ENCODE measurements around the gene PTPRQ. TPM values are rescaled to one million over a fixed set of nuclear protein-coding genes. Genes with fewer than 3 reads are reported as not detected.

The PTPRQ gene
- total RNA-seq, 1 experiment from 2014 or later: not detected

DNA sequence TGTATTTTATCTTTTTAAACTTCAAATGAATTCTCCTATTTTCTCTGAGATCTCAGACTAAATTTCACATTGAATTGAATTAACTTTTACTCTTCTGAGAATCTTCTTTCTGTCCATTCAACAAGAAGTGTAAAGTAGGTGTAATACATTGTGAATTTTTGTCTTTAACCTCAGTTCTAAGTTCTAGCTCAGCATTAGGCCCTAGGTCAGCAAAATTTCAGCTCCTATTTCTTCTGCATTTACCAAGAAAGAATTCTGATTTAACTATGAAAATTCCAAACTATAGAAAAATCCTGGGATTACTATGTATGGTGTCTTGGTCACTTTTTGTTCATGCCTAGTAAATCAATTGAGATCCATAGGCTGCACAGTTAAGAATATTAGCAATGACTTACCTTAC lies 152.5 kb downstream of the PTPRQ start:
- Histone ChIP-seq H3K27ac (no peak overlapping the region), H3K4me2 (no peak overlapping the region), H3K4me1 (replicated peaks; ENCODE audit: insufficient read depth) (no peaks in the 10 kb centered on the region), H3K9me2 (ENCODE audit: insufficient read depth) (no peaks in the 10 kb centered on the region), H4K20me1 (ENCODE audit: insufficient read depth) (no peaks in the 10 kb centered on the region), H3K79me2 (ENCODE audit: low read depth) (no peaks in the 10 kb centered on the region), H3K4me3 (no peak overlapping the region), H3K27me3 (ENCODE audit: insufficient read depth, low read depth) (no peaks in the 10 kb centered on the region), H3F3A (ENCODE audit: insufficient read depth, low read depth) (no peaks in the 10 kb centered on the region), H3K9me3 (ENCODE audit: insufficient read depth, low read depth) (no peaks in the 10 kb centered on the region), H2AFZ (no peak overlapping the region), H3K36me3 (ENCODE audit: low read depth) (no peaks in the 10 kb centered on the region)
- no peak for DNase-seq
- BruUV-seq (replicated peaks): no TSS peak
- intact Hi-C loops (cut with micrococcal nuclease; ENCODE audit: unreplicated experiment): loop anchor here (5.0 kb wide), 1 partner anchor 124 kb away; no protein-coding TSS in a partner anchor
- TF ChIP-seq EZH2 (IDR thresholded peaks at IDR 0.05; ENCODE audit: low read depth) (no peak), CTCF (conservative IDR thresholded peaks at IDR 0.05) (no peak)
- ChIA-PET CTCF (no interaction called here), POLR2A (ENCODE audit: unreplicated experiment) (no interaction called here)

DNA sequence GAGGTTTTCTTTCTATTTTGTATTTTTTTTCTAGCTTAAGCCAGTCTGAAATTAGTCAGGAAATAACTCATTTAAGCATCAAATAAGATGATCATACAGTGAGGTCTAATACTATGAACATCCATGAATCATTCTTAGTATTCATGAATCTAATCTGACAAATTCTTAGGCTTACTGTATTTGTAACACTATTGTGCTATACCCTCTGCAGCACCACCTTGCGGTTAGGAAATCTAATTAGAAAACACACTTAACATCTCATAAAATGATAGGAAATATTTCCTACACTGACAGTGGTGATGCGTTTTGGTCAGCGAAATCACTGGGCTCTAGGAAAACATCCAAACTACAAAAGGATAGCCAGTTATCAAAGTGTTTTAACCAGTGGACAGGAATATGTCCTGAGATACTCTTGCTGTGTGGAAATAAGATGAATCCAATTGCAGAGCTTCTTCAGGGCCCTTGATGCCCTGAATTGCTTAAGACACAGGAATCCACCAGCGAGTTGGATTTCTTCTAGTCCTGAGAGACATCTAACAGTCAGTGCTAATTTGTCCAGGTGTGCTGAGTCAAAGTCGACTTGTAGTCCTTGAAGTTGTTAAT lies 154.1 kb downstream of the PTPRQ start:
- intact Hi-C loops (cut with micrococcal nuclease; ENCODE audit: unreplicated experiment): loop anchor here (5.0 kb wide), 1 partner anchor 126 kb away; no protein-coding TSS in a partner anchor
- CTCF ChIA-PET: no interaction called here

GRCh38 chr12:80602455-80602854 lies 158.4 kb downstream of the PTPRQ start:
- TF ChIP-seq CTCF (conservative IDR thresholded peaks at IDR 0.05) (no peak), EZH2 (IDR thresholded peaks at IDR 0.05; ENCODE audit: low read depth) (no peak)
- DNase-seq: no peak
- Histone ChIP-seq H3F3A (ENCODE audit: insufficient read depth, low read depth) (no peaks in the 10 kb centered on the region), H3K4me2 (no peak overlapping the region), H3K9me3 (ENCODE audit: insufficient read depth, low read depth) (no peaks in the 10 kb centered on the region), H3K4me3 (no peak overlapping the region), H3K79me2 (ENCODE audit: low read depth) (no peaks in the 10 kb centered on the region), H3K36me3 (ENCODE audit: low read depth) (no peaks in the 10 kb centered on the region), H3K27me3 (ENCODE audit: insufficient read depth, low read depth) (no peaks in the 10 kb centered on the region), H3K9me2 (ENCODE audit: insufficient read depth) (no peaks in the 10 kb centered on the region), H3K4me1 (replicated peaks; ENCODE audit: insufficient read depth) (no peaks in the 10 kb centered on the region), H4K20me1 (ENCODE audit: insufficient read depth) (no peaks in the 10 kb centered on the region), H2AFZ (no peak overlapping the region), H3K27ac (no peak overlapping the region)
- intact Hi-C loops (cut with micrococcal nuclease; ENCODE audit: unreplicated experiment): no loop called here
- no TSS peak for BruUV-seq (replicated peaks)
- POLR2A ChIA-PET (ENCODE audit: unreplicated experiment): no interaction called here
- CTCF ChIA-PET: no interaction called here

More for the DNA sequence above, 154.1 kb downstream of the PTPRQ start:
- Histone ChIP-seq H3K36me3 (ENCODE audit: low read depth) (no peaks in the 10 kb centered on the region), H3K4me2 (no peak overlapping the region), H3K9me3 (ENCODE audit: insufficient read depth, low read depth) (no peaks in the 10 kb centered on the region), H2AFZ (no peak overlapping the region), H3F3A (ENCODE audit: insufficient read depth, low read depth) (no peaks in the 10 kb centered on the region), H3K4me3 (no peak overlapping the region), H3K4me1 (replicated peaks; ENCODE audit: insufficient read depth) (no peaks in the 10 kb centered on the region), H3K9me2 (ENCODE audit: insufficient read depth) (no peaks in the 10 kb centered on the region), H3K79me2 (ENCODE audit: low read depth) (no peaks in the 10 kb centered on the region), H4K20me1 (ENCODE audit: insufficient read depth) (no peaks in the 10 kb centered on the region), H3K27ac (no peak overlapping the region), H3K27me3 (ENCODE audit: insufficient read depth, low read depth) (no peaks in the 10 kb centered on the region)
- BruUV-seq (replicated peaks): no TSS peak
- POLR2A ChIA-PET (ENCODE audit: unreplicated experiment): no interaction called here
- TF ChIP-seq CTCF (conservative IDR thresholded peaks at IDR 0.05) (peak; percentile 32; the same call in 1 of the 2 replicates), EZH2 (IDR thresholded peaks at IDR 0.05; ENCODE audit: low read depth) (no peak)
- DNase-seq: no peak

All from PC-9 (cell line).